Activated naive CD4-positive, alpha-beta T cell treated with anti-CD3 and anti-CD28 coated beads for 36 hours (primary cell): ENCODE measurements around the gene KIAA1217. TPM values are rescaled to one million over a fixed set of nuclear protein-coding genes. Genes with fewer than 3 reads are reported as not detected.

ENCODE experiments used
- CTCF ChIA-PET: fragments of 350-600 bp; sonication (Branson Sonifier 250); formaldehyde crosslinking; loops from one replicate; lab custom pipeline; 2021; ENCODE audit warnings: antibody characterized with exemption; lab: Charles Lee
- DNase-seq: peaks from one replicate; pipeline ENCODE4 v3.0.0-alpha.2; 2020
- H3K27ac Mint-ChIP-seq: one replicate; pipeline ENCODE4 v1.8.0; 2021; ENCODE audit warnings: mild to moderate bottlenecking, mixed read lengths
- H3K27me3 Mint-ChIP-seq: one replicate; pipeline ENCODE4 v1.8.0; 2021; ENCODE audit warnings: low read depth, mixed read lengths
- H3K36me3 Mint-ChIP-seq: one replicate; pipeline ENCODE4 v1.8.0; 2021; ENCODE audit warnings: low read depth, mixed read lengths
- H3K4me1 Mint-ChIP-seq: one replicate; pipeline ENCODE4 v1.8.0; 2021; ENCODE audit warnings: low read depth, mixed read lengths
- H3K4me3 Mint-ChIP-seq: one replicate; pipeline ENCODE4 v1.8.0; 2021; ENCODE audit warnings: mild to moderate bottlenecking, moderate library complexity, mixed read lengths
- H3K9me3 Mint-ChIP-seq: one replicate; pipeline ENCODE4 v1.8.0; 2021; ENCODE audit warnings: mixed read lengths
- intact Hi-C: fragments of 100-400 bp; cut with micrococcal nuclease; formaldehyde crosslinking; loops from one replicate; pipeline ENCODE4 v1.15.1; 2023
- total RNA-seq, 2 experiments: library from RNA; stranded (reverse); gene quantifications; one replicate each; pipeline ENCODE4 v1.2.3, GENCODE V29; 2021

Gene KIAA1217
- total RNA-seq, 2 experiments from 2014 or later: 0.57 to 0.86 TPM

GRCh38 chr10:24390146-24390700, 181.3 kb downstream of the KIAA1217 start:
- no peaks in the 10 kb centered on the region for H3K9me3 Mint-ChIP-seq
- intact Hi-C loops: no loop called here
- H3K4me3 Mint-ChIP-seq: no peak overlapping the region
- DNase-seq: no peak
- H3K4me1 Mint-ChIP-seq: no peaks in the 10 kb centered on the region
- H3K27ac Mint-ChIP-seq: no peak overlapping the region
- no peaks in the 10 kb centered on the region for H3K36me3 Mint-ChIP-seq
- peaks cover 15% of the 10 kb centered on the region for H3K27me3 Mint-ChIP-seq
- CTCF ChIA-PET: no interaction called here

- no peak overlapping the region for H3K4me3 Mint-ChIP-seq
- peaks cover 12% of the 10 kb centered on the region for H3K27me3 Mint-ChIP-seq
- CTCF ChIA-PET: no interaction called here
- H3K36me3 Mint-ChIP-seq: no peaks in the 10 kb centered on the region
- no peak for DNase-seq
- no peaks in the 10 kb centered on the region for H3K9me3 Mint-ChIP-seq
- H3K4me1 Mint-ChIP-seq: no peaks in the 10 kb centered on the region
- intact Hi-C loops: no loop called here
- H3K27ac Mint-ChIP-seq: no peak overlapping the region
These were observed 181.8 kb downstream of the KIAA1217 start for GRCh38 chr10:24390746-24391145.

GRCh38 chr10:24393201-24393600, 184.3 kb downstream of the KIAA1217 start:
- no peak for DNase-seq
- intact Hi-C loops: no loop called here
- Mint-ChIP-seq H3K36me3 (no peaks in the 10 kb centered on the region), H3K9me3 (no peaks in the 10 kb centered on the region), H3K4me3 (no peak overlapping the region), H3K27me3 (peaks cover 17% of the 10 kb centered on the region), H3K27ac (no peak overlapping the region), H3K4me1 (no peaks in the 10 kb centered on the region)
- CTCF ChIA-PET: no interaction called here

- no peak for DNase-seq
- CTCF ChIA-PET: no interaction called here
- Mint-ChIP-seq H3K4me3 (no peak overlapping the region), H3K27me3 (peaks cover 17% of the 10 kb centered on the region), H3K4me1 (no peaks in the 10 kb centered on the region), H3K36me3 (no peaks in the 10 kb centered on the region), H3K27ac (no peak overlapping the region), H3K9me3 (no peaks in the 10 kb centered on the region)
- intact Hi-C loops: no loop called here
These were observed 185.7 kb downstream of the KIAA1217 start for GRCh38 chr10:24394461-24395190.

- Mint-ChIP-seq H3K4me1 (no peaks in the 10 kb centered on the region), H3K9me3 (no peaks in the 10 kb centered on the region), H3K27ac (no peak overlapping the region), H3K27me3 (peaks cover 17% of the 10 kb centered on the region), H3K36me3 (no peaks in the 10 kb centered on the region), H3K4me3 (no peak overlapping the region)
- intact Hi-C loops: no loop called here
- CTCF ChIA-PET: no interaction called here
- DNase-seq: no peak
These were observed 187.5 kb downstream of the KIAA1217 start for GRCh38 chr10:24396396-24396795.

GRCh38 chr10:24397662-24398061, 188.7 kb downstream of the KIAA1217 start:
- Mint-ChIP-seq H3K9me3 (no peaks in the 10 kb centered on the region), H3K4me3 (no peak overlapping the region), H3K27me3 (peaks cover 20% of the 10 kb centered on the region), H3K4me1 (no peaks in the 10 kb centered on the region), H3K36me3 (no peaks in the 10 kb centered on the region), H3K27ac (no peak overlapping the region)
- intact Hi-C loops: no loop called here
- CTCF ChIA-PET: no interaction called here
- DNase-seq: no peak

- Mint-ChIP-seq H3K27me3 (peaks cover 12% of the 10 kb centered on the region), H3K27ac (no peak overlapping the region), H3K9me3 (no peaks in the 10 kb centered on the region), H3K4me1 (no peaks in the 10 kb centered on the region), H3K36me3 (no peaks in the 10 kb centered on the region), H3K4me3 (no peak overlapping the region)
- intact Hi-C loops: no loop called here
- no peak for DNase-seq
- CTCF ChIA-PET: interaction anchor here (0.6 kb wide), 1 partner anchor 9 kb away, joined by 3 read pairs; no protein-coding TSS in a partner anchor
These were observed 195.6 kb downstream of the KIAA1217 start for GRCh38 chr10:24404567-24404966.

GRCh38 chr10:24405635-24406034, 196.7 kb downstream of the KIAA1217 start:
- Mint-ChIP-seq H3K27me3 (peaks cover 12% of the 10 kb centered on the region), H3K36me3 (no peaks in the 10 kb centered on the region), H3K4me1 (no peaks in the 10 kb centered on the region), H3K9me3 (no peaks in the 10 kb centered on the region), H3K27ac (no peak overlapping the region), H3K4me3 (no peak overlapping the region)
- CTCF ChIA-PET: interaction anchor here (0.7 kb wide), 1 partner anchor 97 kb away, joined by 3 read pairs; no protein-coding TSS in a partner anchor
- intact Hi-C loops: no loop called here
- no peak for DNase-seq

- intact Hi-C loops: no loop called here
- DNase-seq: no peak
- no peaks in the 10 kb centered on the region for H3K4me1 Mint-ChIP-seq
- H3K9me3 Mint-ChIP-seq: no peaks in the 10 kb centered on the region
- H3K4me3 Mint-ChIP-seq: no peak overlapping the region
- peaks cover 9% of the 10 kb centered on the region for H3K27me3 Mint-ChIP-seq
- H3K36me3 Mint-ChIP-seq: no peaks in the 10 kb centered on the region
- CTCF ChIA-PET: interaction anchor here (0.7 kb wide), 2 partner anchors 32 to 893 kb away, joined by 3 to 4 read pairs; no protein-coding TSS in a partner anchor
- no peak overlapping the region for H3K27ac Mint-ChIP-seq
These were observed 198.0 kb downstream of the KIAA1217 start for GRCh38 chr10:24406809-24407483.

GRCh38 chr10:24407928-24408327, 199.0 kb downstream of the KIAA1217 start:
- H3K9me3 Mint-ChIP-seq: no peaks in the 10 kb centered on the region
- no peak overlapping the region for H3K27ac Mint-ChIP-seq
- no peaks in the 10 kb centered on the region for H3K36me3 Mint-ChIP-seq
- no peak for DNase-seq
- no peaks in the 10 kb centered on the region for H3K4me1 Mint-ChIP-seq
- no peak overlapping the region for H3K4me3 Mint-ChIP-seq
- H3K27me3 Mint-ChIP-seq: peaks cover 7% of the 10 kb centered on the region
- intact Hi-C loops: no loop called here
- CTCF ChIA-PET: no interaction called here

GRCh38 chr10:24408365-24408764, 199.4 kb downstream of the KIAA1217 start:
- Mint-ChIP-seq H3K27ac (no peak overlapping the region), H3K4me3 (no peak overlapping the region), H3K4me1 (no peaks in the 10 kb centered on the region), H3K27me3 (peaks cover 7% of the 10 kb centered on the region), H3K9me3 (no peaks in the 10 kb centered on the region), H3K36me3 (no peaks in the 10 kb centered on the region)
- intact Hi-C loops: no loop called here
- DNase-seq: no peak
- CTCF ChIA-PET: no interaction called here

GRCh38 chr10:24414597-24414996, 205.7 kb downstream of the KIAA1217 start:
- H3K27me3 Mint-ChIP-seq: peaks cover 14% of the 10 kb centered on the region
- H3K9me3 Mint-ChIP-seq: no peaks in the 10 kb centered on the region
- intact Hi-C loops: no loop called here
- DNase-seq: no peak
- CTCF ChIA-PET: no interaction called here
- H3K27ac Mint-ChIP-seq: no peak overlapping the region
- no peaks in the 10 kb centered on the region for H3K4me1 Mint-ChIP-seq
- H3K4me3 Mint-ChIP-seq: no peak overlapping the region
- H3K36me3 Mint-ChIP-seq: no peaks in the 10 kb centered on the region
